GM19372 (cell line): ENCODE measurements around the gene SPATA16.
"Not testable (repeated sequence)": the region's sequence is repeated elsewhere in the genome, so short reads cannot be mapped to it uniquely, and the experiment has no call there.

ENCODE experiments used
- ATAC-seq: cut with Tn5 transposase; IDR thresholded peaks from one replicate; pipeline ENCODE4 v1.9.1; 2021; ENCODE audit warnings: mild to moderate bottlenecking, low read depth, moderate library complexity; ENCODE audit not compliant: unreplicated experiment

Gene SPATA16

GRCh38 chr3:173140986-173141385 is at the start of gene SPATA16:
Gene SPATA16 (minus strand): TSS chr3:173141235. CDS start chr3:173117731, 23,504 bp downstream.
- no peak for ATAC-seq

- ATAC-seq, result not testable (repeated sequence)
Observed at GRCh38 chr3:173183022-173183421, 42.0 kb upstream of the SPATA16 start.

GRCh38 chr3:173173652-173174051 is 32.6 kb upstream of the SPATA16 start:
- ATAC-seq, result no peak

GRCh38 chr3:173159139-173159538 is 18.1 kb upstream of the SPATA16 start:
- not testable (repeated sequence) for ATAC-seq

GRCh38 chr3:173156533-173156932 is 15.5 kb upstream of the SPATA16 start:
- not testable (repeated sequence) for ATAC-seq

GRCh38 chr3:173153631-173154030 is 12.6 kb upstream of the SPATA16 start:
- no peak for ATAC-seq

- no peak for ATAC-seq
Observed at GRCh38 chr3:173139420-173139819, 1.6 kb downstream of the SPATA16 start.

GRCh38 chr3:173138026-173138425 is 3.0 kb downstream of the SPATA16 start:
- no peak for ATAC-seq

- no peak for ATAC-seq
Observed at GRCh38 chr3:173135059-173135458, 6.0 kb downstream of the SPATA16 start.

GRCh38 chr3:173128633-173129032 is 12.4 kb downstream of the SPATA16 start:
- ATAC-seq, result no peak

GRCh38 chr3:173111321-173111720 is 29.7 kb downstream of the SPATA16 start:
- ATAC-seq, result no peak

- ATAC-seq, result no peak
Observed at GRCh38 chr3:173109143-173109542, 31.9 kb downstream of the SPATA16 start.

GRCh38 chr3:173103469-173103868 is 37.6 kb downstream of the SPATA16 start:
- ATAC-seq, result no peak

GRCh38 chr3:173098959-173099358 is 42.1 kb downstream of the SPATA16 start:
- no peak for ATAC-seq

- no peak for ATAC-seq
Observed at GRCh38 chr3:173096994-173097785, 43.8 kb downstream of the SPATA16 start.

GRCh38 chr3:173096140-173096539 is 44.9 kb downstream of the SPATA16 start:
- no peak for ATAC-seq

GRCh38 chr3:173092038-173092437 is 49.0 kb downstream of the SPATA16 start:
- no peak for ATAC-seq

GRCh38 chr3:173090492-173090891 is 50.5 kb downstream of the SPATA16 start:
- no peak for ATAC-seq

- no peak for ATAC-seq
Observed at GRCh38 chr3:173089283-173089682, 51.8 kb downstream of the SPATA16 start.

- no peak for ATAC-seq
Observed at GRCh38 chr3:173078525-173078924, 62.5 kb downstream of the SPATA16 start.

GRCh38 chr3:173066044-173067004 is 74.7 kb downstream of the SPATA16 start:
- no peak for ATAC-seq
